M059J (cell line): ENCODE data around the gene RELN. TPM values are rescaled to one million over a fixed set of nuclear protein-coding genes. Genes with fewer than 3 reads are reported as not detected.

Source experiments
- DNase-seq: peaks from one replicate; pipeline ENCODE4 v3.0.0-alpha.2; 2012; ENCODE audit warnings: low read depth
- total RNA-seq: library from RNA; depleted of rRNA; stranded (reverse); fragments of >200 nt; shearing (Covaris generic); gene quantifications from 2 replicates; pipeline ENCODE4 v1.2.3, GENCODE V29; 2014

The RELN gene
- total RNA-seq, 1 experiment from 2014 or later, result 1.0 TPM

DNA sequence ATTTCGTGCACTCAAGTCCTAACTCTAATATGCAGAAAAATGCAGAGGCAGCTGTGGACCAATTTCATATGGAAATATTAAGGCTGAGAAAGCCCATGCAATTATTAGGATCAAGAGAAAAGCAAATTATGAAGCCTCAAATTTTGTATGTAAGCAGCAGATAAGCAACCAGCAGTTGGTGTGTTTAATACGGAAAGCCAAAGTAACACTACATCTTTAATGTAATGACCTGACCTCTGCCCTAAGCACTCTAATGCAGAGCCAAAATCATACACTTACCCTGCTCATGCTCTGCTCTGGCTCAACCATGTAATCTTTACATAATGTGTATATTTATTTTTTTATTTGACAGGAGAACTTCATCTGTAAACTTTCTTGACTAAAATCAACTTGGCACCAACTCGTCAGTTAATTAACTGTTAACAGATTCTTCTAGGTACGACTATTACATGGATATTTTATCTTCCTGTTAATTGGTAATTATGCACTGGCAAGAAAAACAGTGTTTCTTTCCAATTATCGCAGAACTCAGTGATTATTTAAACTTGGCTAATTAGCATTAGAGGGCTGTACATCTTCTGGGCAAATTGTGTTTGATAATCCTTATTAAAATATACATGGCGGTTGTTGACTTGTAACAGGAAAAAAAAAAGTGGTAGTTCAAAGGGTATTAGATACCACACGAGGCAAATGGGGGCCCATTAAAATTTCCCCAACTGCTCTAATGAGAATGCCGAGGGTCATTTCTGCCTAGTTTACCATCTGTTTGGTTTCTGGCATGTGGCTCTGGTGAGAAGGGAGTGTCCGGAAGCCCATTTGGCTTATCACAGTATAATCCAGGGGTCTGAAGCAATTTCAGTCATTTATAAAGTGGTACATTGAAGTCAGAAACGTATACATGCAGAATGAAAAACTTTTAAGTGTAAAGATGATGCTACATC, 94.5 kb downstream of the RELN start:
- DNase-seq, result no peak

DNA sequence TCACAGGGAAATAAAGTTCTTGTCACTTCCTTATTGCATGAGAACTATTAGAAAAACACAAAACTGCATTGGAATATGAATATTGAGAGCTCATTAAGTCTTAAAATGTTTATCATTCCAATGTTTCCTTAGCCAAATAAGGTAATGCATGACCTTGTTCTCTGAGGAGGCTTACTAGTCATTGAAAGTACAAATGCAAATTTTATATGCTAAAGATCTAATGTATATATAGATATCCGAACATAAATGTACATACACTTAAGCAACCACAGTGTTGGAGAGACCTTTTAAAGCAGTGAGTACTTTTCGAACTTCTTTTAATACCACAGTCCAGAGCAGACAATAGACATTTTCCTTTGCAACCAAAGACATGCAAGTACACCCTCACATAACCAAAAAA, 96.1 kb downstream of the RELN start:
- DNase-seq, result no peak

DNA sequence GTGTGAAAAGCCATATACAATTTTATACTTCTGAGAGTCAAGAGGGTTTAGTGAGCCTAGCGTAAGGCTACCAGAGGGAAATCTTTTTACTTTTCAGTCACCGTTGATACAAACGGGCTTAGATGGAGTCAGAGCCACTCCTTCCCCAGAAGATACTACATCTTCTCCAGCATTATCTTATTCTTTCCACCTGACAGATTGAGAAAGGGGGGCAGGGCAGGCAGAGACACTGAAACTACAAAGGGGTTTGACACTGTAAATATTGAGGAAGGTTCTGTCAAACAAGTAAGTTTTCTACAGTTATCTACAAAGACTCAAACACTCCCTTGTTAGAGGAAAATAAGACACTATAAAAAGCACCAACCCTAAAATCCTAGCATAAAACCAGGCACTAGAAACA, 100.0 kb downstream of the RELN start:
- no peak for DNase-seq

DNA sequence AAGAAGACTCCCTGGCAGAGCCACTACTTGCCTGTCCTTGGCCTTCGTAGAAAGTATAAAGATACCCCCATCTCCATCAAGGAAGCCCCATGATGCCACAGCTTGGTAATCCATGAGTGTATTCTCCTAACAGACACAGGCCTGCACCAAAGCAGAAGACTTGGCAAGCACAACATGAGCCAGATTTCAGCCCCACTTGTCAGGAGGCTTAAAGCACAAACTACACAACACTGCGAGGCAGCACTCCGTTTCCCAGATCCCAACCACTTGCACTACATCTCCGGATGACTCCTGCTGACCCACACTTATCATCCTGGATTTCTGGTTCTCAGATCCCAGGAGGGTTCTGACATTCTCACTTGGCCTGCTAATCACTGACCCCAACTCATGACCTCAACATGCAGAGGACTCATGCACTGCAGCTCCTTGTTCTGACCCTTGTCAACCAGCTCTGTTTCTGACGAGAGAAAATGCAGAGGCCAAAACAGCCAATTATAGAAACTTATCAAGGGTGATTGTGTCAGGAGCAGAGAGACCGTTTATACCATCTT, 100.8 kb downstream of the RELN start:
- DNase-seq, result no peak

DNA sequence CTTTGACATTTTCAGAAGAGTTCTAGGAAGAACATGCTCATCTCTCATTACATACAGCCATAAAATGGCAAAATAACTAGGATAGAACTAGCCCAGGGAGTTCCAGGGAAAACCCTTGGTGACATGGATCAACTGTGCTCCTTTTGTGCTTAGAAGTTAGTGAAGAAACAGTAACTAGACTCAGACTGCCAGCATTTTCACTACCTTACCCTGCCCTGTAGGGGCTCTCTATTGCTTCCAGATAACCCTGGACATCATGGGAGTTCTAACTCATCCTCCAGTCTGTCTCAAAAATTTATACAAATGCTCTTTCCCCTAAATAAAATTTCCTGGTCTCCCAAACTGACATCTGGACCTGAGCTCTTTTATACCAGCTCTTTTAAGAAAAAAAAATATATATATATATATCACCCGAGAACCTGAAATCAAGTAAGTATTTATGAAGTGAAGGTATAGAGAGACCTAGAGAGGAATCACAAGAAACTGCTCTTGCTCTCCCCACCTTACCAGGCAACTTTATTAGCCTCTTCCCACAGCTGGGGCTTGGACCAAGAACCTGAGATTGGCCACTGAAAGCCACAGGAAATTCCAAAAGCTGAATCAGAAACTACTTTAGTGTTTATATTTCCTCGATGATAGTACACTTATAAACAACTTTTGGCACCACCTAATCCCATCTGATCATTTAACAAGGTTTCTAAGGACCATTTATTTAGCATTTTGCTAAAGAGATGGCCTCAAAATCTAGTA, 101.4 kb downstream of the RELN start:
- DNase-seq, result peak; percentile 69

DNA sequence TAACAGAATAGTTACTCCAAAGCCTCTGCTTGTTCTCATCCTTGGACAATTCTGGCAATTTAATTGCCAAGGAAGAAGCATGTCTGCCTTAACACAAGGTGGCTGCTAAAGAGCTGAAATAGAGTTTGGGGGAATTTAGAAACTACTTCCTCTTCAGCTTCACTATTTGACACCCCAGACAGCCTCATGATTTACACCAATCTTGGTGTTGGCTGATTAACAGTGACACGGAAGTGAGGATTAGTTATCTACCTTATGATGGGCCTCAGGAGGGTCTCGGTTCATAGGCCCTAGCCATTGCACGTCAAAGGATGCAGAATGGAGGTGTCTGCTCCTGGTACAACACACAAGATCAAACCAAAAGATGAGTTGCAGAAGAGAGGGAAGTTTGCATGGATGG, 102.4 kb downstream of the RELN start:
- no peak for DNase-seq

DNA sequence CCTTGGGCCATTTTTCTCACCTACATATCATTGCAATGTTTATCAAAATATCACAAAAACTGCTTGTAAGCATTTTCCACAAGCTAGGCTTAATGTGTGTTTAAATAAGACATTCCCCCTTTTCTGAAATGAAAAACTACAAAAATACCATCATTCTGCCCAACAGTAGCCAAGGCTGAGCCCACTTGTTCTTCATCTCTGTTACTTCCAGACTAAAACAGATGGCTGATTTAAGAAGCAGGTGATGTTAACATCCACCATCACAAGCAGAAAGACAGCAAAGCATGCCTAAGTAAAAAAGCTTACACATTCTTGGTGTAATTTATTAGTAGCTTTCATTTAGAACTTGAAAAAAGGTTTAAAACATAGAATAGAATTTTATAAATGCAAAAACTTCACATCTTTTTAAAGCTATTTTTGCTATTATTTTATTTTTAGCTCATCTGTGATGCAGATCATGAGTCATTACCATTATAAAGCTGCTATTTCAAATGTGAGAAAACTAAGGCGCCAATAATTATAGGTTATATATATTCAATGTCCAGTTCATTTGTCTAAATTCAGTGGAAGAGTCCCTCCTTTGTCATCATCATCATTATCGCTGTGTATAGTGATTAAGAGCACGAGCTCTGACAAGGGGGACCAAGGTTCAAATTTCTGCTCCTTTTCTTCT, 109.4 kb downstream of the RELN start:
- no peak for DNase-seq

DNA sequence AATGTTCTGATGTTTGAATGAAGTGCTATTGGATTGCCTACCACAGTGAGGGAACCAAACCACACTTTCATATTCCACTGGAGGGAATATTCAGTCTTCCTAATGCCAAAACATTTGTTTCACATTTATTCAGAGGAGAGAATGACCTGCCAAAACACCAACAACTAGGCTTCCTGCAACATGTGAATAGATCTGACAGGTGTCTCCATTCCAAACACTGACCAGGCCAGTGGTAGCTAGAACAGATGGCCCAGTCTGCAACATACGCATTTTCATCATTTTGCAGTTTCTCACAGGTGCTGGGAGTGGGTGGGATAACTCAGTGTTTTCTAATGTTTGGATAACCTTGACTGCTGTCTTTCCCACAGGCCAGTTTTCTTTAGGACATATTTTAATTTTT, 110.0 kb downstream of the RELN start:
- DNase-seq, result no peak

DNA sequence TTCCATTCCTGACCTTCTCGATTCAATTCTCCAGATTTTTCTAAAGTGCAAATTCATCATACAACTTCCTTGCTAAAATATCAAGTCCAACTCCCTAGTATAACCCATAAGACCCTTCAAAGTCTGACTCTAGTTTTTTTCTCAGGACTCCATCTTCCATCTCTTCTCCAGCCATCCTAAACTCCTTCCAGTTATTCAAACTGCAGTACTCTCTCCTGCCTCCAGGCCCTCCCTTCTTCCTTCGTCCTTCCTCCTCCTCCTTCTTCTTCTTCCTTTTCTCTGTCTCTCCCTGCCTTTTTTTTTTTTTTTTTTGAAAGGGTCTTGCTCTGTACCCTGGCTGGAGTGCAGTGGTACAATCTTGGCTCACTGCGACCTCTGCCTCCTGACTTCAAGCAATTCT, 111.9 kb downstream of the RELN start:
- no peak for DNase-seq

DNA sequence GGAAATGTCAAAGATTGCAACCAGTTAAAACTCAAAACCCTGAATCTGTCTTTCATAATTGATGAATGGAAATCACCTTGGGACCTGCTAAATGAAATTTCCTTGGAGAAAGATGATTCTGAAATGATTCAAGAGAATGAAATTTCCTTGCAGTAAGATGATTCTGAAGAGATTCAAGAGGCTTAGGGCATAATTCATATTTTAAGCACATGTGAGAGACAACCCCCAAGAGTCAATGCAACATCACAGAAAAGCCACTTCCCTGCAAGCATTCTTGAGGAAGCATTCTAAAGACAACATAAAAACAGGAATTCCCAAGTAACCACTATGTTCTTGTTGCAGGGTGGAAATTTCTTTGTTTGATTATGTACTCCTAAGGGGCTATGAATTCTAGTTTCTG, 113.7 kb downstream of the RELN start:
- DNase-seq, result no peak

DNA sequence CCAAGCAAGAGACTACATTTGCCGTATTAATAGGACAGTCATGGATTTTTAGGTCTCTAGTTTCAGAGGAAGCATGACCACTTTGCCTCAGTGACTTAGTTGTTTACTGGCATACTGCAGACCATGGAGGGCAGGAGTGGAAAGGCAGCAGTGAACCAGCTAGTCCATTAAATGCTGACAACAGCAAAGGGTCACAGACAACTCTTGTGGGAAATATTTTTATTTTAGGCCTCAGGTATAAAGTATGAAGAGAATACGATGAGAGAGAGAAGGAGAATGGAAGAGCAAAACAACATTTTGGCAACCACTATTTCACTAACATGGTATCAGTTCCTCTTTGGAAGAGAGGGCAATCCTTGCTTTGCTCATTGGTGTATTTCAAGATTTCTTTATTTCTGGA, 118.0 kb downstream of the RELN start:
- no peak for DNase-seq

DNA sequence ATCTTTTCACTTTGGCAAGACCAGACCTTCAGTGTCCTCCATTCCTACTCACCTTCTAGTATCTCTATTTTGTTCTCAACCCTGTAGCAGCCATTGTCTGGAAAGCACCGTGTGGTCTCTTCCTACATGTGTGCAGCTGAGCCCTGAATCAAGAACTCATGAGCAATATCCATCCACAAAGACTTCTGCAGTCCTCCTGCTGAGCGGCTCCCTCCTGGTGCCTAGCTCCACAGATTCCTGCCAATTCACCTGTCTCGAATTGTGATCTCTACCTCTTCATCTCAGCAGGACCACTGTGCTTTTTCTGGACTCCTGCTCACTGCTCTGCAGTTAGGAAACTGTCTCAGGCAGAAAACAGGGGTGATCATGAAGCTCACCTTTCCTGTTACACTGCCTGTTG, 118.8 kb downstream of the RELN start:
- DNase-seq, result no peak

DNA sequence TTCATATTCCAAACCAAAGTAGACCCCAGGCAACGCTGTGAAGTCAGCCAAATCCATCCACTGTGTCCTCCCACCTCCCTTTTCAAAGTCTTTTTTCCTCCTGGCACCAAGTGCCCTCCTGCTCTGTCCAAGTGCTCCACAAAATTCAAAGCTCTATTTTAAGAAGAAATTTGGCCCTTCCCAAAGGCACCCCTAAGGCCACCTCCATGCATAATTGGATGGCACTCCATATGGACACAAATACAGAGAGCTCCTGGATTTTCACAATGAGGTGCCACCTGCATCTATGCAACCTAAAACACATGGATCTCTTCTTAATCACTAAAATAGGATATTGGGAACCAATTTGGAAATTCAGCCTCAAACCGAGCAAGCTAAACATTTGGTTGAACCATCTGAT, 121.6 kb downstream of the RELN start:
- no peak for DNase-seq

DNA sequence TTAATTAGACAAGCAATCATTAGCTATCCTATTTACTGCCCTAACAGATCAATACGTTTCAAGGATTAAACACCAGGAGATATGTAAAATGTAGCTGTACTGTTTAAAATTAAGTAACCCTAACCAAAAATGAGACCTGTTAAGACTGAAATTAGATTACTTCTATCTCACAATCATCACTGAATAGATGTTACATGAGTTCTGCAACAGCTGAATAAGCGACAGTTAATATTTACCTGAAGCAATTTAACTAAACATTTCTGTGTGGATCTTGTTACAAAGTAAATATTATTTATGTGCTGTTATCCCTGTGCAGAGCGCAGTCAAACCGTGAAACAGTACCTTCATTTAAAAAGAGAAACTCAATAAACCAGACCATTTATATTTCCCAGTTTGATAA, 122.5 kb downstream of the RELN start:
- DNase-seq, result no peak

DNA sequence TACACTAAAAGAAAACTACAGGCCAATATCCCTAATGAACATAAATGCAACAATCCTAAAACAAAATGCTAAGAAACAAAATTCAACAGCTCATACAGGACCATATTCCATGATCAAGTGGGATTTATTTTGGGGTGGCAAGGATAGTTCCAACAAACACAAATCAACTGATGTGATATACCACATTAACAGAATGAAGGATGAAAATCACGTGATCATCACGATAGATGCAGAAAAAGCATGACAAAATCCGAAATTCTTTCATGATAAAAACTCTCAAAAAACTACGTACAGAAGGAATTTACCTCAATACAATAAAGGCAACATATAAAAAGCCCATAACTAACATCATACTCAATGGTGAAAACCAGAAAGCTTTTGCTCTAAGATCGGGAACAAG, 124.0 kb downstream of the RELN start:
- no peak for DNase-seq

DNA sequence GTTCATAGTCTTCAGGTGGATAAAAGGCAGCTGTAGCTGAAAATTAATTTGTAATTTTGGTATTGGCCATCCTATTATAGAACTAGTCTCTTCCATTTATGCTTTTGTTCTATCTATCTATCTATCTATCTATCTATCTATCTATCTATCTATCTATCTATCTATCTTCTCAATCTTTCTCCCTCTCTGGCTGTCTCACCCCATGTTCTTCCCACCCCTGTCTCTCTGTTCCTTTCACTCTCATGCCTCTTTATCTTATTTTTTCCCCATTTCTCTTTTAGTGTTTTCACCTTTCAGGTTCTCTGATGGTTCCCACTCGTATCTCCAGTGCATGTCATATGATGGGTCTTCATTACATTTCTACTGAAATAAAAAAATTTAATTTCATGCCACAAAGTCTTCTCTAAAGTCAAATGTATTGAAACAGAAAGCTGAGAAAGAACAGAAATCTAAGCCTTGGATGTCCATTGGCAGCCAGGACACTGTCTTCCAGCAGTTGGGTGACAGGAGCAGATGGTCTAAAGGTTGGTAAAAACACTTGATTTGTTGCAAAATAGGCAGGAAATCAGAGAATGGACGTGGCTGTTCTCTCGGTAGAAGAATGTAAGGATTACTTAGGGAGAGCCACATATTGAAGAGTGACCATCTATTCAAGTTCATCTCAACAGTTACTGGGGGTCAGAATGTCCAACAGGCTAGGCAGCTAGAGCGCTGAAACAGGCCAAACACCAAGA, 127.0 kb downstream of the RELN start:
- no peak for DNase-seq

DNA sequence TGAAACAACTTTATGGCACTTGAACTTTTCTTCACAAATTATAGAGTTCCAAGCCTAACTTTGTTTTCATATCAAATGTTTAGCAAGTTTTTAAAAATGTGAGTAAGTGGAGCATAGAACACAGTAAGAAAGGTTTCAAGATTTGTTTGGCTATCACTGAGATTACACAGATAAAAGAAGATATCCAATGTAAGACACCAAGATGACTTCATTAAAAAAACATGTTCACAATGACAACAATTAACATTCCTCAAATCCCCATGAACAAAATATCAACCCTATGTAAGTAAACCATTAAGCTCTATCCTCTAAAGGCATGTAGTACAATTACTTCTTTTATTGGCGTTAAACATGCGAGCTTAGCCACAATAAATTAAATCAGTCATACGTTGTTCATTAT, 129.7 kb downstream of the RELN start:
- peak; percentile 26 for DNase-seq

DNA sequence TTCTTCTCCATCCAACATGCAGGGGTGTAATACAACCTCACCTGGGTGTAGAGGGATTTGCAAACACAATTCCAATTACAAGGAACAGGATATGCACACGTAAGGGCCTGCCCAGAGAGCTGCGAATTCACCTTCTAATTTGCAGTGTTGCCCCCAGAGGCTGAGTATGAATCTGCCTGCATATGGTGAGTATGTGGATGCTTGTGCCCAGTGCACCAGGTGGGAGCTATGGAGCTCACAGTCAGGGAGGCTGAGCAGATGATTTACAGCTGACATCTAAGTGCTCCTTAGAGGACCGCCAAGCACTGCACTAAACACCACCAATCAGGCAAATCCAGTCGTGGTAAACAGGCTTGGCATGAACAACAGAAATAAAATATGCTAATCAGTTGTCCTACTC, 132.0 kb downstream of the RELN start:
- DNase-seq, result peak; percentile 2

DNA sequence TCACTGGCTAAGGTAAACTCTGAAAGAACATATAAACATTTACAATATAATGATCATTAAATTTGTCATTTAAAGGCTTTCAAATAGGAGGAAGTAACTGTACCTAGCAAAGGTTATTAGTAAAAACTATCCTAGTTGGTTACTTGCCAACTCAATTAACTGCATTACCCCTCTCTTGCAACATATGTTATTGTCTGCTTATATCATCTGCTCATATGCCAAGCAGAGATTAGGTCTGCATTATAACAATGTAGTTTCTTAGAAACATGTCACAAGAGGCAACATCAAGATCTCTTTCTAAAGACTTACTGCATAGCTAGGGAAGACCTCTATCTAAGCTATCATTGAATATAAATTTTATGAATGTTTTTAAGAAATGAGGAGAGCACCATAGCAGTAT, 132.5 kb downstream of the RELN start:
- no peak for DNase-seq

DNA sequence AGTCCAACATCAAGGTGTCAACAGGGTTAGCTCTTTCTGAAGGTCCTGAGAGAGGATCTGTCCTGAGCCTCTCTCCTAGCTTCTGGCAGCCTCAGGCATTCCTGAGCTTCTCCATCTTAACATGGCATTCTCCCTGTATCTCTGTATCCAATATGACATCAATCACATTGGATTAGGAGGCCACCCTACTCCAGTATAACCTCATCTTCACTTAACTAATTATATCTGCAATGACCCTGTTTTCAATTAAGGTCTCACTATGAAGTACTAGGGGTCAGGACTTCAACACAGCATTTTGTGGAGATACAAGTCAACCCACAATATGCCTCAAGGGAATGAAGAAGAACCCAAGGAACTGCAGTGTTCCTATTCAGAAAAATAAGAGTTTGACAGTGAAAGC, 133.8 kb downstream of the RELN start:
- DNase-seq, result no peak

DNA sequence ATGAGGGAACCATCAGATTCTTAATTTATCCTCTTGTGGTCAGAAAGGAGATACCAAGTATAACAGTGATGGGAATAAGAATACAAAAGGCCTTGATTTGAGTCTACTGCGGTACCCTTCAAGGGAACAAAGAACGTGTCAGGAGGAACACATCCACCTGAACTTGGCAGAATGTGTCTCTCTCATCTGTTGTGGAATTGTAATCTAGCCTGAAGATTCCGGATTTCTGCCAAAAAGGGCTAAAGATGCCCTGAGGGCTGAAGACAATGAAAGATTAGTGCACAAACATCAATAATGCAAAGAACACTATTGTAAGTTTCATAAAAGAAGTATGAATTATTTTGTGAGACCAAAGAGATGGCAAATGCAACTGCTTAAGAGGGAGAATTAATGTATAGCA, 134.8 kb downstream of the RELN start:
- no peak for DNase-seq

DNA sequence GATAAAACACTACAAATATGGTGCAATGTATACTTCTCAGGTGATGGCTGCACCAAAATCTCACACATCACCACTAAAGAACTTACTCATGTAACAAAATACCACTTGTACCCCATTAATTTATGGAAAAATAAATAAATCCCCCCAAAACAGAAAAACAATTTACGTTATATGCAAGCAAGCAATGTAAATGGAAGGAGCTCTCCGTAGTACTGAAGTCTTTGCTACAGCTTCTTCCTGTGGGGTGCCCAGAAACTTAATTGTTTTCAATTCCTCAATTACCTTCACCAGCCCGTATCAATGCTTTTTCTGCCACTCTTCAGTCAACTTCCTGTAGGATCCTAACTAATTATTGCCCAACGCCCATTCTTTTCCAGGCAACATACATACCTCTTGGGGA, 138.1 kb downstream of the RELN start:
- DNase-seq, result peak; percentile 15
